ENCODE measurements around the gene SMARCD2.
A peak's percentile ranks its signal among the peaks of the same experiment; 100 is the strongest.

Gene SMARCD2

DNA sequence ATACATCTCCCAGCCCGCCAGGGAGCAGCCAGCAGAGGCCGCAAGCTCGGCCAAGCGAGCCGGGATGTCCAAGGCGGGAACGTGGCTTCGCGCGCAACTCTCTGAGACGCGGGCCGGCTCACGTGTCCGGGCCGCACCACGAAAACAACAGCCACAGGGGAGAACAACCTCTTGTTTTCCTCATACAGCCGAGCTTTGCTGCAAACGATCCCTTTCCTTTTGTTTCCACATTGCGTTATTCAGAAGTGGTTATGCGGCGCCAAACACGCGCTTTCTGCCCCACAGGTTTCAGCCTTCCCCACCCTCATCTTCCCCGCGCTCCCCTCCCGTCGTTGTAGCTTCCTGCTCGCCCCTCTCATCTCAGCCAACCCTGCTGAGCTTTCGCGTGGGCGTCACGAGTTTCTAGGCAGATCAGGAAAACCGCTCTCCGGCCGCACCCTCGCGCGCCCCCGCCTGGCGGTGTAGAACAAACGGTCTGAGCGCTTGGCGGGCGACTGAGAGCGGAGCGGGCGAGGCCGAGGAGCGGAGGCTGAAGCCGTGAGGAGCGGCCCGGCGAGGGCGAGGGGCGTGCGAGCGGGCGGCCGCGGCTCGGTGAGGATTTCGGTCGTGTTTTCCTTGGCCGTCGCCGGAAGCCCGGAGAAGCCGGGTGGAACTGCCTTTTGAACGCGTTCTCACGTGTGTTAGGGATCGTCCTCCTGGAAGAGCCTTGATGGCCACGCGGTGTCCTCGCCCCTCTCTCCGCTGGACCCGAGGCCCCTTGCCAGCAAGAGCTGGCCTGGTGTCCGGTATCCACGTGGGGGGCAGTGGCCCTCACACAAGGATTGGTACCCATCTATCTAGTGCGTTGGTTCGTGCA lies 6.6 kb upstream of the SMARCD2 start:
- DNase-seq = peak; percentile 98

DNA sequence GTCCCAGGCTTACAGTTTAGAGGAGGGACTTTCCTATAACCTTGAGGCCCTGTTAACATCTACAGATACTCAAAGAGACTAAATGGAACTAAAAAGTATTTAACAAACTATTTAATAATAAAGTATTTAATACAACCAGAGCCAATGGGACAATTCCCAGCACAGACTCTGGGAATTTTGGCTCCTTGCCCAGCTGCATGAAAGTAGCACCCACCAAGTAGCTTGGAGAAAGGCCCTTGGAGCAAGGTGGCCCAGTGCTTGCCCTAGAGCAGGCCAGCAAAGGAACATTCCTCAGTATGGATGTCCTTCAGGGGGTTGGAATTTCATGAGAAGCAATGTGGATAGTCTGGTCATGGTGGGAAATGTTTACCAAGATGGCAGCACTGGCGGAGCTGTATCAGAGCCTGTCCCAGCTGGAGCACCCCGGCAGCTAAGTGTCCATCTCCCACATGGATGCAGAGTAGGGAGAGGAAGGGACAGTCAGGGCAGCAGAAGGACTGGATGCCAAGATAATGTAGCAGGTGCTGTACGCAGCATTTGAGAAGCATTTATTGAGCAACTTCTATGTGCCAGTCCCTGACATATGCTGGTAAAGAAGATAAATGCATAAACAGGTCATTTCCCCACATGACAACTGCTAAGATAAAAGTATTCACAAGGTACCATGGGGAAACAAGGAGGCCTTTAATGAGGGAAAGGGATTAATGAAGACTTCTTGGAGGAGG lies 5.2 kb upstream of the SMARCD2 start:
- no peak for DNase-seq

GRCh38 chr17:63845509-63845908 lies 3.0 kb upstream of the SMARCD2 start:
- DNase-seq = no peak

DNA sequence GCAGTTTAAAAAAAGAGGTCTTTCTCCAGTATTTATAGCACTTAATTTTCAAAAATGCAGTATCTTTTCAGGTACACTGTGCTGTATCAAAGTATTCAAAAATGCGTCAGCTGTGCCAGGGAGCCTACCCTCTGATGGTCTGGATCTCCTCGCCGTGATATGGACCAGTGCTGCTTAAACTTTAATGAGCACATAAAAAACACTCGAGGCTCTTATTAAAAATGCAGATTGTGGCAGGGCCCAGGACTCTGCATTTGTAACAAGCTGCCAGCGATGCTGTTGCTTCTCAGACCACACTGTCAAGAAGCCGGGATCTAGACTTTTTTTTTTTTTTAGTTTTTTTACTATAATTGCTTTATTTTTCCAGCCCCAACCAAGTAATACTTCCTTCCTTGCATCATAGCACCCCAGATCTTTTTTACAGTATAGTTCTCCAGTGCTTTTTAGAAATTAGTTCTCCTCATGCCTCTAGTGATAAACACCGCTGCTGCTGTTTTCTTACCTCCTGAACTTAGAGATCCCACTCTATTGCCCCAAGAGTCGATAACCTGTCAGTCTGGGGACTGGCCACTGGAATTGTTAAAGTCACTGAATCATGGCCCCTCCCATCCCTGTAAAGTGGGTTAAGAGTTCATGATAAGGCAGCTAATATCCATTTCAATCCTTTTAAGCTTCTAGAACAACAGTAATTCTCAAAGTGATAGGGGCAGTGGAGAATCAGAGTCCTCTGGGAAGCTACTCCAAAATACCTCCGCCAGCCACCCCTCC lies 1.6 kb upstream of the SMARCD2 start:
- peak; percentile 50 for DNase-seq

DNA sequence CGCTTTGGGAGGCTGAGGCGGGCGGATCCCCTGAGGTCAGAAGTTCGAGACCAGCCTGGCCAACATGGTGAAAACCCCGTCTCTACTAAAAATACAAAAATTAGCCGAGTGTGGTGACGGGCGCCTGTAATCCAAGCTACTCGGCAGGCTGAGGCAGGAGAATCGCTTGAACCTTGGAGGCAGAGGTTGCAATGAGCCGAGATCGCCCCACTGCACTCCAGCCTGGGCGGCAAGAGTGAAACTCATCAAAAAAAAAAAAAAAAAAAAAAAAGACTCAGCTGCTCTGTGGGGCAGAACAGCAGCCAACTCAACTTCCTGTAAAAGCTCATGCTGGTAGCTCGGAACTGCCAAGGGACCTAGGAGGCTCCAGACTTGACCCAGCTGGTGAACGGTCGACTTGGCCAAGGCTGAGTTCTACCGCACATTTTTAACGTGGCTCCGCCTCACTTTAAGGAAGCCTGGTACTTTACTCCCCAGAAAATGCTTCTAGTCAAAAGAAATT lies 953 bp upstream of the SMARCD2 start:
- DNase-seq = peak; percentile 87

DNA sequence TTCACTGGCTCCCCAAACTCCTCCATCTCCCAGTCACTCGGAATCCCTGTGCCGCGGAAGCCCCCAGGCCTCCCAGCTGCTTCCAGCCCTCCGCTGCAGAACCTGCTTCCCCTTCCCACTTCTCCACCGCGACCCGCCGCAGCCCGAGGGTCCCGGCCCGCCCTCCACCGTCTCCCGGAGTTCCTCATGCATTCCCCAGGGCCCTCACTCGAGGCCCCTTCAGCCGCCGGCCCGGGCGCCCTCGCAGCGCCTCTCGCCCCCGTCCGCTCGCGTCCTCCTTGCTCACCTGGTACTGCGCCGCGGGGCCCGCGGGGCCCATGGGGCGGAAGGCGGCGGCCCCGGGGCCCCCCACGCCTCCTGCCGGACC lies 329 bp downstream of the SMARCD2 start:
- no peak for DNase-seq

DNA sequence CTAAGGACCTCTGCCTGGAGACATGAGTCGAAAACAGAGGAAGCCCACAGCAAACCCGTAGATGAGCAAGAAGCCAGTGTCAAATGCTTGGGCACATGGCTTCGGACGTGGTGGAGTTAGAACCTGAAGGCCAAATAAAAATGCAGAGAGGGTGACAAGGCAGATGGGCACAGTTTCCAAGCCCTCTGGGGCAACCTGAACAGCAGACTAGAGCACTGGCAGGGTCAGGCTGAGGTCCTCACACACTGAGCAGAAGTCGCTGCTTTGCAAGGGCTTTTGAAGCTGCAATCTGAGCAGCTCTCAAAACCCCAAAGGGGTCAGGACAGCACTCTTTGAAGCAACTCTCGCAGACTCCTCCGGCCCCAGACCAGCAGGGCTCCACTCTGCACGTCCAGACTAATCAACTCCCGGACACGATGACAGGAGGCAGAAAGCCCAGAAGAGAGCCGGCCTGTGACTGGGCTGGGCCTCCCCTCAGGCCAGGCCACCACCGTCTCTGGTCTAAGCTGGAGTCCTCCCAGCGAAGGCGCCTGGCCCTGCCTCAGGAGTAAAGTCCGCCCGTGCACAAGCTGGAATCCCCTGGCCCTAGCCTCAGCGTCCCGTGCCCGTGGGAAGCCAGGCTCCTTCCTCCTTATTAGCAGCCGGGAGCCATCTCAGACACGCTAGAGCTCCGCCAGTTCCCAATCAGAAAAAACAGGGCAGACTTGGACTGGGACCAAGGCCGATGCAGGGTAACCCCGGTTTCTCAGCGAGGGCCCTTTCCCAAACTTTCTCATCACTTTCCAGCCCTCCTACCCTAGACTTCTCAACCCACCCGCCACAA lies 924 bp downstream of the SMARCD2 start:
- peak; percentile 46 for DNase-seq

GRCh38 chr17:63840591-63841349 lies 1.7 kb downstream of the SMARCD2 start:
- no peak for DNase-seq

DNA sequence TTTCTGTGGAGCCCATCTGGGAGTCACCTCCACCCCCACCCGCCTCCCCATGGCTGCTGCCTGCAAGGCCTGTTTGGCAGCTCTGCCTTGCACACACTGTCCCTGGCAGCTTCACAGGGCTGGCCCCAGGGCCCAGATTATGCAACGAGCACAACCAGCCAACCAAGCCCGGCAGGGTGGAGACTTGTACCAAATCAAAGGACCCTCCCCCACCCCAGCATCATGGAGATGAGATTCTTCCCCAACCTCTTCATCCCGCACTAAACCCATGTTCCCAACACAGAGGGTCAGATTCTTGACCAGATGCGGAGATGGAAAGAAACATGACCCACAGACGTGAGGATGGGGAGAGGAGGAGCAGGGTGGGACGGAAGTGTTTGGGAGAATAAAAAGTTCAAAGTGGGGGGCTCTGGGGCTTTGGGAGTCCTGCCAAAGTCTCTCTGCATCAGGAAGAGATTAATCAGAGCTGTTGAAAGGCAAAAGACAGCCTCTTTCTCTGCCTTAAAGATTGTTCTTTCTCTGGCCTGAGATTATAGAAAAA lies 3.8 kb downstream of the SMARCD2 start:
- peak; percentile 63 for DNase-seq

DNA sequence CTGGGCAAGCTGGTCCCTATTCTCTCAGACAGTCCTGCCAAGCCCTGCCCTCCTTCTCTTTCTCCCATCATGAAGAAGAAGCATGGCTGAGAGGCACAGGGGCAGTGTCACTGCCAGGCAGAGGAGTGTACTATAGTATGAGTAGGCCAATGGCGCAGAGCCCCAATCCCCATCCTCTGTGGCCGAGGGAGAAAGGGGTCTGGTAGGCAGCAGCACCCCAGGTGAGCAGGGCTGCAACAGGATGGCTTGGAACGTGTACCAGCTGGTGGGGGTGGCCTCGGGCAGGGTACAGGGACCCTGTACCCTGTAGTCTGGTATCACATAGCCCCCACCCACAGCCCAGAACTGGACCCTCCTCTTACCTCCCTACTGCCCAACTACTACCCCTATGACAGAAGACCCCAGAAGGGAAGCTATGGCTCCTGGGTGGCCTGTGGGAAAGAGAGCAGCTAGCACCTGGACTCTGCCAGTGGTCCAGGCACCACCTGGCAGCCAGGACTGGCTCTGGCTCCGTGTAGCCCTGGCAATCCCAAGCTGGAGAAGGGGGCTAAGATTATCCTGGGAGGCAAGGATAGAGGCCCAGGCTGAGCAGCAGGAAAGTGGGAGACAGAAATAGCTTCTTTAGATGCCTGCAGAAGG lies 4.4 kb downstream of the SMARCD2 start:
- no peak for DNase-seq

- no peak for DNase-seq
These were observed 5.0 kb downstream of the SMARCD2 start for GRCh38 chr17:63837480-63837879.

GRCh38 chr17:63836811-63837210 lies 5.7 kb downstream of the SMARCD2 start:
- no peak for DNase-seq

DNA sequence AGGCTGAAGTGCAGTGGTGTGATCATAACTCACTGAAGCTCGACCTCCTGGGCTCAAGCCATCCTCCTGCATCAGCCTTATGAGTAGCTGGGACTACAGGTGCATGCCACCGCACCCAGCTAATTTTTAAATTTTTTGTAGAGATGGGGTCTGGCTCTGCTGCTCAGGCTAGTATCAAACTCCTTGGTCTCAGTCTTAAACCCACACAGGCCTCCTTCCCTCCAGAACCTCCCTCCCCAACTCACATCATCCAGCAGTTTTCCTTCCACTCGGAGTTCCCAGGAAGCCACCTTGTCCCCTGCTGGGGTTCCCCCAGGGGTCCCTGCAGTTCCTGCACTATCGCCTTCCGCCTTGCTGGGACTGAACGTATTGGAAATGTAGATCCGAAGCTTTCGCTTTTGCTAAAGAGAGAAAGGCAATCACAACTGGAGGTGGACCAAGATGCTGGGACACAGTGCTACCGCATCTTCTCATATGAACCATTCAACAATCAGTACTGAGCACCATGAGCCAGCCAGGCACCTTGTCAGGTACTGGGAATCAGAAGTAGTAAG lies 7.2 kb downstream of the SMARCD2 start:
- DNase-seq = no peak

GRCh38 chr17:63834431-63835166 lies 7.9 kb downstream of the SMARCD2 start:
- DNase-seq = peak; percentile 91

- DNase-seq = no peak
These were observed 8.6 kb downstream of the SMARCD2 start for GRCh38 chr17:63833741-63834373.

GRCh38 chr17:63833026-63833740 lies 9.3 kb downstream of the SMARCD2 start:
- DNase-seq = no peak

GRCh38 chr17:63832455-63832854 lies 10.0 kb downstream of the SMARCD2 start:
- peak; percentile 46 for DNase-seq

- no peak for DNase-seq
These were observed 10.5 kb downstream of the SMARCD2 start for GRCh38 chr17:63832014-63832413.

GRCh38 chr17:63831505-63831904 lies 11.0 kb downstream of the SMARCD2 start:
- DNase-seq = no peak

Measured in hematopoietic multipotent progenitor cell treated with erythropoietin and hydrocortisone succinate and interleukin-3 and kit ligand, for 4 days (in vitro differentiated cells).